GM12891 (cell line): ENCODE data around the gene PARVB.

Experiments used
- PAX5 ChIP-seq: IDR thresholded peaks from 2 replicates; pipeline ENCODE4 v1.6.1; 2011; ENCODE audit warnings: low read length, moderate library complexity, mild to moderate bottlenecking; ENCODE audit not compliant: insufficient read depth, severe bottlenecking
- POLR2A ChIP-seq: IDR thresholded peaks from 2 replicates; pipeline ENCODE4 v1.6.1; 2011; ENCODE audit warnings: low read depth, low read length, control low read depth
- POLR2AphosphoS5 ChIP-seq: IDR thresholded peaks from 2 replicates; pipeline ENCODE4 v1.6.1; 2011; ENCODE audit warnings: low read depth, low read length, control low read depth
- POU2F2 ChIP-seq: IDR thresholded peaks from 2 replicates; pipeline ENCODE4 v1.6.1; 2011; ENCODE audit warnings: low read depth, mild to moderate bottlenecking, control low read depth, low read length, moderate library complexity
- SPI1 ChIP-seq: IDR thresholded peaks from 2 replicates; pipeline ENCODE4 v1.6.1; 2011; ENCODE audit warnings: low read depth, low read length, control low read depth
- TAF1 ChIP-seq: IDR thresholded peaks from 2 replicates; pipeline ENCODE4 v1.6.1; 2011; ENCODE audit warnings: low read depth, low read length, control low read depth

DNA sequence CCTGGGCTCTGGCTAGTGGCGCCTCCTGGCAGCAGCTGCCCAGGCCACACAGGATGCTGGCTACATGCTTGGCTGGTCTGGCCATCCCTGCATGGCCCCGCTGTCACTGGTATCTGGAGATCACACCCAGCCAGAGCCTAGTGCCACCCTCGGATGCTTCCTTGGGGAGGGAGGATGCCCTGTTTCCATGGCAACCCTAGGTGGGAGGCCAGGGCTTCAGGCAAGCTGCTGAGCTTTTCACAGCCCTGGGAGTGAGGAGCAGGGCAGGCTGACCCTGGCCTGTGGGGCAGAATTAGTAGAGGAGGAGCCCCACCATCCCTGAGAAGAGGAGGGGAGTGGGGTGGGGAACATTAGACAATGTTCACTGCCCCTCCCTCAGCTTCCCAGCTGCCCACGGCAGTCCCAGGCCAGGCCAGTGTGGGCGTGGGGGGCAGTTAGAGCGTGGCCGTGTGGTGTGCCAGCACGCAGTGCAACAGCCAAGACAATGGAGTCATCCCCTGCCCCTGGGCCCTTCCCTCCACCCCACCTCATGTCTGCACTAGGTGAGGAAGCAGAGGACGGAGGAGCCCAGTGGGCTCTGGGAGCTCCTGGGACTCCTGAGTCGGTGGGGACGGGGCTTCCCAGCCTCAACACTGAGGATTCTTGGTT lies 50.4 kb downstream of the PARVB start:
- TF ChIP-seq POU2F2: no peak
- TF ChIP-seq POLR2AphosphoS5: no peak
- TF ChIP-seq TAF1: no peak
- TF ChIP-seq POLR2A: no peak
- TF ChIP-seq PAX5: no peak
- no peak for TF ChIP-seq SPI1
